ENCODE data around the gene IPO7.

Gene IPO7

GRCh38 chr11:9494316-9494715 is 109.9 kb downstream of the IPO7 start:
- CTCF ChIA-PET = no interaction called here
- no peak for DNase-seq
- Mint-ChIP-seq H3K4me3 (no peak overlapping the region), H3K36me3 (peaks cover 36% of the 10 kb centered on the region), H3K4me1 (no peaks in the 10 kb centered on the region), H3K27me3 (no peaks in the 10 kb centered on the region), H3K9me3 (no peaks in the 10 kb centered on the region), H3K27ac (no peak overlapping the region)

GRCh38 chr11:9495803-9496514 is 111.5 kb downstream of the IPO7 start:
- CTCF ChIA-PET = no interaction called here
- Mint-ChIP-seq H3K27me3 (no peaks in the 10 kb centered on the region), H3K4me1 (no peaks in the 10 kb centered on the region), H3K9me3 (no peaks in the 10 kb centered on the region), H3K4me3 (no peak overlapping the region), H3K36me3 (peaks cover 34% of the 10 kb centered on the region), H3K27ac (no peak overlapping the region)
- DNase-seq = no peak

Data from activated naive CD4-positive, alpha-beta T cell treated with anti-CD3 and anti-CD28 coated beads, Interleukin-2, amount 10 ng/mL, durations not matched to agents 7 days and 5 days (primary cell).